HepG2 (cell line): ENCODE results near the gene DNAJC4. TPM values are rescaled to one million over a fixed set of nuclear protein-coding genes. Genes with fewer than 3 reads are reported as not detected.

Experiments
- AGO2 ChIP-seq: fragments of 200-400 bp; formaldehyde crosslinking; optimal IDR thresholded peaks from 2 replicates; pipeline ENCODE3; 2017; ENCODE audit warnings: mild to moderate bottlenecking, low read depth, low read length, moderate library complexity
- ESRRA ChIP-seq: sonication (generic); formaldehyde crosslinking; IDR thresholded peaks from 2 replicates; pipeline ENCODE4 v1.5.1; 2020; ENCODE audit warnings: mild to moderate bottlenecking, low read depth, missing genetic modification reagents
- ISL2 ChIP-seq: sonication (generic); formaldehyde crosslinking; IDR thresholded peaks from 2 replicates; pipeline ENCODE4 v1.5.0; 2020; ENCODE audit warnings: missing genetic modification reagents
- KLF6 ChIP-seq: IDR thresholded peaks from 2 replicates; pipeline ENCODE4 v1.8.0; 2016; ENCODE audit warnings: missing biosample characterization, missing genetic modification reagents
- NR2F2 ChIP-seq: IDR thresholded peaks from 2 replicates; pipeline ENCODE4 v1.6.1; 2012; ENCODE audit warnings: low read depth, inconsistent platforms, borderline replicate concordance
- PATZ1 ChIP-seq: sonication (generic); formaldehyde crosslinking; IDR thresholded peaks from 2 replicates; pipeline ENCODE4 v1.4.0; 2020; ENCODE audit warnings: missing genetic modification reagents
- SAP130 ChIP-seq: IDR thresholded peaks from 2 replicates; pipeline ENCODE4 v1.6.1; 2016; ENCODE audit warnings: low read depth
- YEATS4 ChIP-seq: sonication (generic); formaldehyde crosslinking; IDR thresholded peaks from 2 replicates; pipeline ENCODE4 v1.4.0; 2020; ENCODE audit warnings: missing genetic modification reagents, borderline replicate concordance
- YY1 ChIP-seq: IDR thresholded peaks from 2 replicates; pipeline ENCODE4 v1.6.1; 2011; ENCODE audit warnings: low read length, low read depth, moderate library complexity, mild to moderate bottlenecking; ENCODE audit not compliant: insufficient read depth, insufficient replicate concordance
- ZBTB20 ChIP-seq: sonication (generic); formaldehyde crosslinking; IDR thresholded peaks from 2 replicates; pipeline ENCODE4 v1.8.1; 2023; ENCODE audit warnings: missing genetic modification reagents, low read depth, mild to moderate bottlenecking, borderline replicate concordance
- ZBTB46 ChIP-seq: sonication (generic); formaldehyde crosslinking; IDR thresholded peaks from 2 replicates; pipeline ENCODE4 v1.4.0; 2020; ENCODE audit warnings: mild to moderate bottlenecking, missing genetic modification reagents, borderline replicate concordance
- ZFP91 ChIP-seq: sonication (generic); formaldehyde crosslinking; IDR thresholded peaks from 2 replicates; pipeline ENCODE4 v1.9.0; 2022; ENCODE audit warnings: missing genetic modification reagents, mild to moderate bottlenecking, borderline replicate concordance
- ZNF543 ChIP-seq: sonication (generic); formaldehyde crosslinking; IDR thresholded peaks from 2 replicates; pipeline ENCODE4 v1.4.0; 2020; ENCODE audit warnings: mild to moderate bottlenecking, missing genetic modification reagents
- ZNF563 ChIP-seq: sonication (generic); formaldehyde crosslinking; IDR thresholded peaks from 2 replicates; pipeline ENCODE4 v1.8.0; 2022; ENCODE audit warnings: mild to moderate bottlenecking, moderate library complexity, missing genetic modification reagents
- ZNF619 ChIP-seq: sonication (generic); formaldehyde crosslinking; IDR thresholded peaks from 2 replicates; pipeline ENCODE4 v1.4.0; 2020; ENCODE audit warnings: mild to moderate bottlenecking, missing genetic modification reagents
- ZNF687 ChIP-seq: sonication (generic); formaldehyde crosslinking; IDR thresholded peaks from 2 replicates; pipeline ENCODE4 v1.5.1; 2020; ENCODE audit warnings: mild to moderate bottlenecking, missing genetic modification reagents, moderate library complexity
- ZNF780A ChIP-seq: sonication (generic); formaldehyde crosslinking; IDR thresholded peaks from 2 replicates; pipeline ENCODE4 v1.8.0; 2022; ENCODE audit warnings: mild to moderate bottlenecking, missing genetic modification reagents, moderate library complexity
- ZNF850 ChIP-seq: sonication (generic); formaldehyde crosslinking; conservative IDR thresholded peaks from 2 replicates; pipeline ENCODE4 v1.9.0; 2021; ENCODE audit warnings: mild to moderate bottlenecking, missing genetic modification reagents
- polyA plus RNA-seq, 8 experiments: library from polyadenylated mRNA; depleted of rRNA in 3 of 8; stranded (reverse) in 7 of 8; unstranded in 1 of 8; fragments of >200 nt; fragmentation: Illumina TruSeq in 4 of 8; extraction: Trizol in 4 of 8; gene quantifications; 2 replicates each; pipeline versions ENCODE4 v1.2.1 to v1.2.3, GENCODE V29; 2011 to 2016; ENCODE audit warnings: low read depth in 4 of 8, missing spikeins in 1 of 8, mixed read lengths in 1 of 8; ENCODE audit not compliant: insufficient read depth in 1 of 8
- total RNA-seq, 5 experiments: library from RNA; depleted of rRNA; stranded (reverse); fragments of >200 nt; fragmentation: Illumina TruSeq; extraction: Trizol; gene quantifications; 2 replicates each; pipeline ENCODE4 v1.2.3, GENCODE V29; 2016; ENCODE audit warnings: low read depth in 1 of 5

The DNAJC4 gene
- total and polyA plus RNA-seq, 2 of the 13 experiments (the other 11 are each of a cell fraction or from before 2014, with no cell fraction given): 10.3 to 60.8 TPM

GRCh38 chr11:64245797-64246620 is 15.7 kb downstream of the DNAJC4 start (continued):
- TF ChIP-seq ZBTB46 (CRISPR knock-in tag) (0 out of 2 replicates have a peak, but pooled peaks have one; percentile 40), ZNF543 (CRISPR knock-in tag) (0 out of 2 replicates have a peak, but pooled peaks have one; percentile 44), ESRRA (0 out of 2 replicates have a peak, but pooled peaks have one; percentile 39), SAP130 (CRISPR knock-in tag) (peak; percentile 15), ZNF563 (0 out of 2 replicates have a peak, but pooled peaks have one; percentile 26), KLF6 (CRISPR knock-in tag) (0 out of 2 replicates have a peak, but pooled peaks have one; percentile 25), PATZ1 (CRISPR knock-in tag) (peak; percentile 10), ZBTB20 (CRISPR knock-in tag) (0 out of 2 replicates have a peak, but pooled peaks have one; percentile 36), ZNF619 (CRISPR knock-in tag) (0 out of 2 replicates have a peak, but pooled peaks have one; percentile 52), ISL2 (CRISPR knock-in tag) (0 out of 2 replicates have a peak, but pooled peaks have one; percentile 23), AGO2 (peak; percentile 54), ZNF687 (CRISPR knock-in tag) (peak; percentile 67), ZNF780A (CRISPR knock-in tag) (0 out of 2 replicates have a peak, but pooled peaks have one; percentile 3), NR2F2 (no peak), ZFP91 (CRISPR knock-in tag) (peak; percentile 47; the same call in 1 of the 2 replicates), ZNF850 (CRISPR knock-in tag) (no peak), YY1 (peak; percentile 49), YEATS4 (peak; percentile 14; the same call in 1 of the 2 replicates)
